Measurements from ENCODE around the gene LYSMD3.
"Not testable (repeated sequence)": the region's sequence is repeated elsewhere in the genome, so short reads cannot be mapped to it uniquely, and the experiment has no call there.

The LYSMD3 gene

DNA sequence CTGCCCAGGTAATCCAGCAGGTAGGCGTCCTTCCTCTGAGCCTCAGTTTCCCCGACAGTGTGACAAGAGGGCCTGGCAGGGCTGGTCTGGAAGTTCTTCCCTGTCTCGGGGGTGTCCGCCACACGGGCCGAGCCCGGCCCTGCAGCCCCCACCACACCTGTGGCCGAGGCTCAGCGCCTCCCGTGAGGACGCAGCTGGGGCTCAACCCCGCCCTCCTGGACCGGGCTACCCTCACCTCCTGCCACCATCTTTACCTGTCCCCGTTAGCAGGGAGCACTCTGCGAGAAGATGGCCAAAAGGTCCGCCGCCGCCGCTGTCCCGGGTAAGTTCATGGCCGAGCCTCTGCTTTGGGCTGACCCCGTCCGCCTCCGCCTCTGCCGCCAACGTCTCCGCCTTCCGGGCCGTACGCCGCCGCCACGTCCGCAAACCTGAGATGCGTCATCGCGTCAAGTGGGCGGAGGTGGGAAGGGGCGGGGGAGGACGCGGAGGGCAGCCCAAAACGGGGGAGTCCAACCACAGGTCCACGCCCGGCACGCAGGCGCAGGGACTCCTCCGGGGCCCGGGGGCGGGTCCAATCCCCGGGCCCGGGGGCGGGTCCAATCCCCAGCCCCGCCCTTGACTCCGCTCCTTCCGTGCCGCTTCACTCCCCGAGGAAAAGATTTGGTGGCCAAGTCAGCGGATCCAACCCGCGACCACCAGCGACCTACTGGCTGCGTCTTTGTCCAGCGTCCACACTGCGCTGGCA lies at the start of gene LYSMD3:
Gene LYSMD3, minus strand, starts transcription at position 391 of the 745 bp plus-strand sequence. CDS start 4,295 bp downstream, outside the sequence.
- peak within 1 kb of the TSS; percentile 96 for H3K27ac Mint-ChIP-seq
- H3K27me3 Mint-ChIP-seq = peaks cover 11 to 17% of the 10 kb centered on the region in 2 donors
- H3K9me3 Mint-ChIP-seq = no peaks in the 10 kb centered on the region
- DNase-seq (peak; percentile 93), ATAC-seq (replicated peaks) (peak; percentile 89 to 92)
- H3K36me3 Mint-ChIP-seq = peaks cover 14 to 16% of the 10 kb centered on the region in 2 donors
- H3K4me1 Mint-ChIP-seq = peaks cover 13 to 24% of the 10 kb centered on the region in 2 donors
- H3K4me3 Mint-ChIP-seq = peak within 1 kb of the TSS; percentile 92 to 98

DNA sequence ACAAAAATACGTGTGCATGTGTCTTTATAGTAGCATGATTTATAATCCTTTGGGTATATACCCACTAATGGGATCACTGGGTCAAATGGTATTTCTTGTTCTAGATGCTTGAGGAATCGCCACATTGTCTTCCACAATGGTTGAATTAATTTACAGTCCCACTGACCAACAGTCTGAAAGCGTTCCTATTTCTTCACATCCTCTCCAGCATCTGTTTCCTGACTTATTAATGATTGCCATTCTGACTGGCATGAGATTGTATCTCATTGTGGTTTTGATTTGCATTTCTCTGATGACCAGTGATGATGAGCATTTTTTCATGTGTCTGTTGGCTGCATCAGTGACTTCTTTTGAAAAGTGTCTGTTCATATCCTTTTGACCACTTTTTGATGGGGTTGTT lies 47.2 kb upstream of the LYSMD3 start:
- not testable (repeated sequence) for H3K27ac Mint-ChIP-seq; DNase-seq; H3K4me3 Mint-ChIP-seq; H3K36me3 Mint-ChIP-seq; H3K4me1 Mint-ChIP-seq; ATAC-seq (replicated peaks)
- Mint-ChIP-seq H3K9me3 (peaks cover 4 to 21% of the 10 kb centered on the region in 2 donors), H3K27me3 (peaks cover 39 to 46% of the 10 kb centered on the region in 2 donors)

DNA sequence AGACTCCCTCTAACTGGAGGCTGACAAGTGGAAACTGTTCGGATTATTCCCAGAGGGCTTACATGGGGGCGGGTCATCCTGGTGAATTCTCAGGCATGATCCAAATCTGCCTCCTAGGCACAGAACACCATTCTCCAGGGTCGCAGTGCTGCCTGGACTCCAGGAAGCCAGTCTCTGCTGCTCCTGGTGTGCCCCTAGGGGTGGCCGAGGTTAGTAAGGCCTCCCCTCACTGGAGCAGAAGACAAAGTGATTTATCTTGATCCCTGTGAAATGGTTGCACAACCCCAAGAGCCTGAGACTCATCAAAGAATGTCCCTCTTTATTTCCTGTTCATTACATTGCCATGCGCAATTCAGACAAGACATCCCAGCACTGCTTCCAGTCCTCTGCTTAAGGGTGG lies 46.3 kb upstream of the LYSMD3 start:
- peaks cover 3% of the 10 kb centered on the region in 2 donors for H3K36me3 Mint-ChIP-seq
- H3K27me3 Mint-ChIP-seq = peaks cover 40 to 45% of the 10 kb centered on the region in 2 donors
- ATAC-seq (replicated peaks) (no peak), DNase-seq (no peak)
- H3K27ac Mint-ChIP-seq = no peak overlapping the region
- H3K4me1 Mint-ChIP-seq = no peaks in the 10 kb centered on the region
- peaks cover 4 to 22% of the 10 kb centered on the region in 2 donors for H3K9me3 Mint-ChIP-seq
- no peak overlapping the region for H3K4me3 Mint-ChIP-seq

DNA sequence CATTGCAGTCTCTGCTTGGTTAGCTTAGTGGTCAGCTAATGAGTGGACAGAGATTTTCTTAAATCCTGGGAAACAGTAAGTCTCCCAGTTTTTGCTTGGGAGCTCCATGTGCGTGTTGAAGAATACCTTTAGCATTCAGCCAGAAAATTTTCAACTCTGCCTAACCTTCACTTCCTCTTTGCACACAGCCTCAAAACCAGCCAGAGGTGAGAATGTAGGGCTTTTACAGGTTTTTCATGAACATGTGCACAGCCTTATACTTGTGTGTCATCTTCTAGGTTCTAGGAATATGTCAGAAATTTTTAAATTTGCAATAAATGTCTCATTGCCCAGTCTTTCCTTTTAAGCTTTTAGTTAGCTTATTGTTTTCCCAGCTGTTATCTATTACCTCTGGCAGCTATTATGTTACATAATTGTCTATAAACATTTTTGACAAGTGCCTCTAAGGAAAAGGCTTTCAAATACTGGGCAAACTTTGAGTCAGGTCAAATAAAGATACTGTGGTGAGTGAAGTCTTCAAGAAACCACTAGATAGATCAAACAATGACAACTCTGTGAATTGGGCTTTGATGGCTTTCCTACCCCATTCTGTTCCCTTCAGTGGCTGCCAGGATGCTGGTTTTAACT lies 41.9 kb upstream of the LYSMD3 start:
- H3K4me1 Mint-ChIP-seq = no peaks in the 10 kb centered on the region
- no peak overlapping the region for H3K4me3 Mint-ChIP-seq
- H3K9me3 Mint-ChIP-seq = peaks cover 7 to 11% of the 10 kb centered on the region in 2 donors
- ATAC-seq (replicated peaks) = no peak
- no peak overlapping the region for H3K27ac Mint-ChIP-seq
- H3K27me3 Mint-ChIP-seq = peaks cover 43 to 48% of the 10 kb centered on the region in 2 donors
- DNase-seq = no peak
- peaks cover 0 to 3% of the 10 kb centered on the region in 2 donors for H3K36me3 Mint-ChIP-seq

DNA sequence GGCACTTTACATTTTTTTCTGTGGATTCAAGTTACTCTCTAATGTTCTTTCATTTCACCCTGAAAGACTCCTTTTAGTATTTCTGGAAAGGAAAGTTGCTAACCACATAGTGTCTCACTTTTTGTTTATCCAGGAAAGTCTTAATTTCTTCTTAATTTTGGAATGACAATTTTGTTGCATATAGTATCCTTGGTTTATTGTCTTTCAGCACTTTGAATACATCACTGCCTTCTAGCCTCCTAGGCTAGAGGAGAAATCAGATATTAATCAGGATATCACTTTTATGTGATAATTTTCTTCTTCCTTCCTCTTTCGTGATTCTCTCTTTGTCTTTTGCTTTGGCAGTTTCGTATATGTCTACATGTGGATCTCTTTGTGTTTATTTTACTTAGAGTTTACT lies 40.6 kb upstream of the LYSMD3 start:
- peaks cover 7 to 15% of the 10 kb centered on the region in 2 donors for H3K9me3 Mint-ChIP-seq
- H3K4me1 Mint-ChIP-seq = no peaks in the 10 kb centered on the region
- H3K36me3 Mint-ChIP-seq = peaks cover 0 to 7% of the 10 kb centered on the region in 2 donors
- no peak for ATAC-seq (replicated peaks)
- peaks cover 50 to 51% of the 10 kb centered on the region in 2 donors for H3K27me3 Mint-ChIP-seq
- no peak overlapping the region for H3K27ac Mint-ChIP-seq
- DNase-seq = no peak
- no peak overlapping the region for H3K4me3 Mint-ChIP-seq

DNA sequence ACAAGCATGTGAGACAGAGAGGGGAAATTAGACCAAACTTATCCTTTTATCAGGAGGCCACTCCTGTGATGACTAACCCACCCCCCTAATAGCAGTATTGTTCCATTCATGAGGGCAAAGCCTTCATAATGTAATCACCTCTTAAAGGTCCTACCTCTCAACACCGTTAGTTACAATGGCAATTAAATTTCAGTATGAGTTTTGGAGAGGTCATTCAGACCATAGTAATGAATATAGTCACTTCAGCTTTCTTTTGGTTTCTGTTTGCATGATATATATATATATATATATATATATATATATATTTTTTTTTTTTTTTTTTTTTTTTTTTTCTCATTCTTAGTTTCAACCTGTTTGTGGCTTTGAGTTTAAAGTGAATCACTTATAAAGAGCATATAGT lies 39.7 kb upstream of the LYSMD3 start:
- peaks cover 7 to 15% of the 10 kb centered on the region in 2 donors for H3K9me3 Mint-ChIP-seq
- ATAC-seq (replicated peaks) (no peak), DNase-seq (no peak)
- H3K36me3 Mint-ChIP-seq = peaks cover 0 to 7% of the 10 kb centered on the region in 2 donors
- H3K27ac Mint-ChIP-seq = no peak overlapping the region
- no peak overlapping the region for H3K4me3 Mint-ChIP-seq
- H3K27me3 Mint-ChIP-seq = peaks cover 50 to 57% of the 10 kb centered on the region in 2 donors
- no peaks in the 10 kb centered on the region for H3K4me1 Mint-ChIP-seq

DNA sequence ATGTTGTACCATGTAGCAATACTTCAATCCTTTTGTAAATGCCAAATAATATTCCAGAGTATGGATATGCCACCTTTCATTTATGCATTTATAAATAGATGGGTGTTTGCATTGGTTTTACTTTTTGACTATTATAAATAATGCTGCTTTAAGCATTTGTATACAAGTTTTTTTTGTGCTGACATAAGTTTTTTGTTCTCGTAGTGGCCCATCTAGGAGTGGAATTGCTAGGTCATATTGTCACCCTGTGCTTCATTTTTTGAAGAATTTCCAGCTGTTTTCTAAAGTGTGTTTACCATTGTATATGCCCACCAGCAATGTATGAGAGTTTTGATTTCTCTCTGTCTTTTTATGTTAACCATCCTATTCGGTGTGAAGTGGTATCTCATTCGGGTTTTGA lies 36.1 kb upstream of the LYSMD3 start:
- H3K4me3 Mint-ChIP-seq = no peak overlapping the region
- no peak overlapping the region for H3K27ac Mint-ChIP-seq
- H3K27me3 Mint-ChIP-seq = peaks cover 35 to 53% of the 10 kb centered on the region in 2 donors
- H3K4me1 Mint-ChIP-seq = no peaks in the 10 kb centered on the region
- ATAC-seq (replicated peaks) = no peak
- peaks cover 3 to 11% of the 10 kb centered on the region in 2 donors for H3K9me3 Mint-ChIP-seq
- DNase-seq = no peak
- H3K36me3 Mint-ChIP-seq = peaks cover 0 to 4% of the 10 kb centered on the region in 2 donors

DNA sequence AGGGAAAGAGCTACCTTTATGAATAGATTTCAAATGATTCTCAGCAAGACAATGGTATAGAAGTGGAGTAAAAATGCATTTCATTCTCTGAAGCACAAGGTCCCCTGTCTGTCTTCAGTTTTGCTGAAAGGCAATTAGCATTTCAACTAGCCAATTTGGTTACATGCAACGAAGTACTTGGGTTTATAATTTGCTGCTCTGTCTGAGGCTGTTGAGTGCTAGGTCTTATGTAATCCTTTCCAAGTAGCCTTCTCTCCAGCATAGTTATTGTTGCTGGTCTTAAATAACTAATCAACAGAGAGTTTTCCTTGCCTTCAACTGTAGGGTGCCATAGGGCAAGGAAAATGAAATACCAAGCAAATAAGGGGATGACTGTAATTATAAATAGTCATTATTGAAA lies 33.7 kb upstream of the LYSMD3 start:
- peaks cover 0 to 4% of the 10 kb centered on the region in 2 donors for H3K36me3 Mint-ChIP-seq
- no peak overlapping the region for H3K27ac Mint-ChIP-seq
- peaks cover 9 to 12% of the 10 kb centered on the region in 2 donors for H3K4me1 Mint-ChIP-seq
- H3K9me3 Mint-ChIP-seq = peaks cover 0 to 4% of the 10 kb centered on the region in 2 donors
- no peak overlapping the region for H3K4me3 Mint-ChIP-seq
- ATAC-seq (replicated peaks) (no peak), DNase-seq (no peak)
- peaks cover 31 to 57% of the 10 kb centered on the region in 2 donors for H3K27me3 Mint-ChIP-seq

DNA sequence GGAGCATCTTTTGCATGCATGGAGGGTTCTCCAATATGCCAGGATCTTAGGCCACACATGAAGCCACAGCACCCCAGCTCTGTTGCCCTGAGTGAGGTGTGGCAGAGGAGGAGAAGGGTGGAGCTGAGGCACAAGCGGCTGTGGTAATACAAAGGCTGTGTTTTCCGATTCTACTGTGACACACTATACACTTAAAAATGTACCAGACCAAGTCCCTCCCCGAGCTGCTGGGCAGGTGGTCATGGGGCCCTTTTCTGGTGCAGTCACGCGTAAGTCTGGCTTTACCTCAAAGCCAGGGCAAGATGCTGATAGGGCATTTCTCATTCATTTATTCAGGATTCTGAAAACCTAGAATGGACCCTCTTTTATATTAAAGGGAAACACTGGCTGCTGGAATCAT lies 33.0 kb upstream of the LYSMD3 start:
- peaks cover 33 to 57% of the 10 kb centered on the region in 2 donors for H3K27me3 Mint-ChIP-seq
- H3K4me1 Mint-ChIP-seq = peaks cover 10 to 14% of the 10 kb centered on the region in 2 donors
- no peak for DNase-seq

DNA sequence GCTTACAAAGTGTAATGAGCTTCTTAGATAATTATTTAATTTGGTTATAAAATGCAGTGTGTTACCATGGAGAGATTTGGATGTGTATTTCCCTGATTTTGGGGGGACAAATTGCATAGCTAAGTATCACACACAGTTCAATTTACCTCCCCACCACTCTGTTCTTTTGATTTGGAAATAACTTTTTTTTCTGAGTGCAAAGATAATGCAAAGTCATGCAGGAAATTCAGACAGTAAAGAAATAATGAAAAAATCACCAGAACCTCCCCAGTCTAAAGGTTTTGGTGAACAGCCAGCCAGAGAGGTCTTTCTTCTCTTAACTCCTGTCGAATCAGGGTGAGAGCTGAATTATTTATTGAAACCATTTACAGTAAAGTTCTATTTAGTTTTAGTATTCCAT lies 32.4 kb upstream of the LYSMD3 start:
- H3K27ac Mint-ChIP-seq = no peak overlapping the region
- peaks cover 0 to 4% of the 10 kb centered on the region in 2 donors for H3K36me3 Mint-ChIP-seq
- peaks cover 10 to 14% of the 10 kb centered on the region in 2 donors for H3K4me1 Mint-ChIP-seq
- ATAC-seq (replicated peaks) (no peak), DNase-seq (no peak)
- H3K27me3 Mint-ChIP-seq = peaks cover 31 to 56% of the 10 kb centered on the region in 2 donors
- H3K9me3 Mint-ChIP-seq = peaks cover 0 to 4% of the 10 kb centered on the region in 2 donors
- H3K4me3 Mint-ChIP-seq = no peak overlapping the region

More for the DNA sequence above, 33.0 kb upstream of the LYSMD3 start:
- H3K36me3 Mint-ChIP-seq = peaks cover 0 to 4% of the 10 kb centered on the region in 2 donors
- H3K4me3 Mint-ChIP-seq = no peak overlapping the region
- H3K9me3 Mint-ChIP-seq = peaks cover 0 to 4% of the 10 kb centered on the region in 2 donors
- H3K27ac Mint-ChIP-seq = no peak overlapping the region
- ATAC-seq (replicated peaks) = no peak

DNA sequence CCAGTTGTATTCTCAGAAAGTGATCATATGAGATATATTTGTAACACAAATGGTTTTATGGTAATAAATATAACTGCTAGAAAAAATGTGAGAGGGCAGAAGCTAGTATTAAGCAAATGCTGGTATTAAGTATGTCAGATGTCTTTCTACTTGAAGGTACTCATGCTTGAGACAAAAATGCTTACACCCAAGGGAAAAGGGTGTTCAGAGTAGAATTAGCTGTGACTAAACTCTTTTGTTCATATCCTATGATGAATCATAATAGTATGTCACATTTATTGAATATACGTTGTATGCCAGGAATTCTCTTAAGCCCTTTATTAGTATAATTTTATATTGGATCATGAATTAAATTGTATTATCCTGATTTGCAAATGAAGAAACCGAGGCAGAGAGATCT lies 31.4 kb upstream of the LYSMD3 start:
- Mint-ChIP-seq H3K27me3 (peaks cover 34 to 60% of the 10 kb centered on the region in 2 donors), H3K4me3 (no peak overlapping the region), H3K27ac (no peak overlapping the region), H3K36me3 (peaks cover 0 to 4% of the 10 kb centered on the region in 2 donors), H3K9me3 (peaks cover 0 to 4% of the 10 kb centered on the region in 2 donors), H3K4me1 (peaks cover 10 to 14% of the 10 kb centered on the region in 2 donors)
- DNase-seq (no peak), ATAC-seq (replicated peaks) (no peak)

DNA sequence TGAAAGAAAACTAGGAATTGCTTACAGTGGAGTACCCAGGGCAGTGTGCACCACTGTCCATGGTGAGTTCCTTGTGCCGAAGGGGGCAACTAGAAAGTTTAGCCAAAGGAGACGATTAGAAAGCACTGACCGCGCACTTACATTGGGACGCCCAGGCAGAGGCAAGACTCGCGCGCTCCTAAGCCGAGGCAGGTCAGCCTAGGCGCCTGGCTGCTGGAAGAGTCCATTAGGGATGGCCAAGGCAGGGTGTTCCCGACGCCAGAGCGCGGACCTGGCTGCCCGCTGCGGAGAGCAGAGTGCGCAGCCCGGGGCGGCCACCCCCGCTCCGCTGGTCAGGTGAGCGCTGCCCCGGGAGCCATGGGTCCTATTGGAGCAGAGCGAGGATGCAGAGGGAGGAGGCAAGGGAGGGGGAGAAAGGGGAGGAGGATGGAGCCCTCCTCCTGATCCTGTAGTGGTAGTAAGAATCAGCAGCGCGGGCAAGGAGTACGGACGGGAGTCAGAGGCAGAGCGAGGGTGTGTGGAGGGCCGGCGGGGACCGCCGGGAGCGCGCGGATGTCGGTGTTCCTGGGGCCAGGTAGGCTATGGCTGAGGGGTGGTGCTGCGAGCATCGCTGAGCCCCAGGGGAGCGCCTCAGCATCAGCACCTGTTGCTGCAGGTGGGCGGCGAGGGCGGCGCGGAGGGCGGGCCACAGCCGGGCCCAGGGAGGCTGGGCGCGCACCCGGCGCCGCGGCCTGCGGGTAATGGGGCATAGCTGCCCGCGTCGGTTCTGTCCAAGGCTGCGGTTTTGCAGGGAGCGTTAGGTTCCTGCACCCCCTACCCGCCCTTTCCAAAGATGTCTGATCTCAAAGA lies 29.2 kb upstream of the LYSMD3 start, which contains the start of gene ADGRV1:
Gene ADGRV1, plus strand, starts transcription at position 454 of the 849 bp plus-strand sequence. Its CDS starts 99 bp downstream, at position 553.
- peaks cover 28 to 64% of the 10 kb centered on the region in 2 donors for H3K27me3 Mint-ChIP-seq
- H3K27ac Mint-ChIP-seq = no peak within 1 kb of the TSS
- no peak for DNase-seq
- peaks cover 10 to 14% of the 10 kb centered on the region in 2 donors for H3K4me1 Mint-ChIP-seq
- ATAC-seq (replicated peaks) = peak; percentile 57 to 63
- peak within 1 kb of the TSS; percentile 79 to 85 for H3K4me3 Mint-ChIP-seq
- no peaks in the 10 kb centered on the region for H3K9me3 Mint-ChIP-seq
- no peaks in the 10 kb centered on the region for H3K36me3 Mint-ChIP-seq

DNA sequence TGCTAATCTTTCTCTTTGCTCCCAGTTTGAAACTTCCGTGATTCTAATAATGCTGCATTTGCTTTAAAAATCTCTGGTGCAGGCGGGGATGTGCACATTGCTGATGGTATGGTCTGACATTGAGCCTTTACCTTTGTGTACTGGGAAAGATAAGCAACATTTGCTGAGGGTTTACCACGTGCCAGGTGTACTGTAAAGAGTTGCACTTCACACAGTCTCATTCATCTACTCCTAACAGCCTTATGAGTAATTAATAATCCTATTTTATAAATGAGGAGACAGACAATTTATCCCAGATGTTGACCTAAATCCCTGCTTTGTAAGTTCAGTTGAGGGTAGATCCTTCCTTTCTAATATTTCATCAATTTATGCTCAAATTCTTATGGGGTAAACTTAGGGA lies 28.5 kb upstream of the LYSMD3 start:
- H3K4me1 Mint-ChIP-seq = peaks cover 10 to 14% of the 10 kb centered on the region in 2 donors
- peak overlapping the region; percentile 79 to 85 for H3K4me3 Mint-ChIP-seq
- DNase-seq (no peak), ATAC-seq (replicated peaks) (no peak)
- H3K36me3 Mint-ChIP-seq = no peaks in the 10 kb centered on the region
- H3K9me3 Mint-ChIP-seq = no peaks in the 10 kb centered on the region
- peaks cover 31 to 61% of the 10 kb centered on the region in 2 donors for H3K27me3 Mint-ChIP-seq
- H3K27ac Mint-ChIP-seq = no peak overlapping the region

DNA sequence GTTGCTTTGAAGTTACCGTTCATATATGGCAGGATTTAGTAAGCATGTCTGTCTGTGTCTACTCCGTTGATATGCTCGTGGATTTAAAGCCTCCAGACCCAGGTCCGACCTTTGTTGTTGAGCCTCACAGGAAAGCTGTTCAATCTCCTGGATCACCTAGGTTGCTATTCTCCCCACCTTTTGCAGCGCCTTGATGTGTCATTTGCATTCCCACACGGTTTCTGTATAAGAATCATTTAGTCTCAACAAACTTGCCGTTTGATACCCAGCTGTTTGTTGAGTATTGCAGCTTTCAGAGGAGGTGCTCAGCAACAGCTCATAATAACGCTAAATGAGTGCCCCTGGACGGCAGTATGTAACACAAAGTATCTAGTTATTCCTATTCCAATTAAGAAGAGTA lies 28.0 kb upstream of the LYSMD3 start:
- H3K27me3 Mint-ChIP-seq = peaks cover 36 to 65% of the 10 kb centered on the region in 2 donors
- no peak overlapping the region for H3K27ac Mint-ChIP-seq
- DNase-seq = no peak

More for the DNA sequence above, 28.0 kb upstream of the LYSMD3 start:
- no peaks in the 10 kb centered on the region for H3K36me3 Mint-ChIP-seq
- H3K4me1 Mint-ChIP-seq = peaks cover 10 to 14% of the 10 kb centered on the region in 2 donors
- no peak for ATAC-seq (replicated peaks)
- no peak overlapping the region for H3K4me3 Mint-ChIP-seq
- H3K9me3 Mint-ChIP-seq = no peaks in the 10 kb centered on the region

All from stimulated activated naive B cell treated with anti-CD40 and anti-IgM and Interleukin-4, amounts not matched to agents 10 μg/mL and 1 μg/mL and 100 μg/mL, for 72 hours (primary cell).